Upper lobe of left lung (tissue), 4 donors: ENCODE results near the gene CIZ1.
A peak's percentile ranks its signal among the peaks of the same experiment; 100 is the strongest.

ENCODE experiments used
- CTCF ChIP-seq, 6 experiments: fragments of 450-650 bp in 4 of 6; fragments of 200-600 bp in 2 of 6; sonication (generic) in 2 of 6; IDR thresholded peaks; one replicate each; pipeline ENCODE4 v1.5.1; 2016 to 2019; ENCODE audit warnings: antibody characterized with exemption in 6 of 6
- EP300 ChIP-seq, 4 donors: sonication (generic); formaldehyde crosslinking; IDR thresholded peaks; one replicate each; pipeline ENCODE4 v1.5.1; 2017; ENCODE audit warnings: antibody characterized with exemption in 4 of 4, control low read depth in 2 of 4
- POLR2A ChIP-seq, 4 donors: fragments of 450-650 bp; IDR thresholded peaks; one replicate each; pipeline ENCODE4 v1.5.1; 2016 to 2017; ENCODE audit warnings: antibody characterized with exemption in 4 of 4, mild to moderate bottlenecking in 2 of 4

- TF ChIP-seq EP300 (IDR thresholded peaks at IDR 0.05) (no peak), CTCF (IDR thresholded peaks at IDR 0.05) (peak; percentile 99 to 100 (median 100)), POLR2A (IDR thresholded peaks at IDR 0.05) (no peak)
Measured at GRCh38 chr9:128117613-128118471, 73.5 kb downstream of the CIZ1 start.
